Testis (tissue), 2 donors: ENCODE data around the gene MRPL50.

Experiments used
- CTCF ChIP-seq, 3 experiments: fragments of 450-650 bp in 2 of 3; fragments of 200-600 bp in 1 of 3; sonication (generic) in 1 of 3; IDR thresholded peaks; one replicate each; pipeline ENCODE4 v1.5.1; 2016 to 2019; ENCODE audit warnings: antibody characterized with exemption in 3 of 3, mild to moderate bottlenecking in 2 of 3, moderate library complexity in 1 of 3
- POLR2A ChIP-seq: fragments of 450-650 bp; IDR thresholded peaks from one replicate; pipeline ENCODE4 v1.6.1; 2017; ENCODE audit warnings: antibody characterized with exemption, mild to moderate bottlenecking, moderate library complexity

- no peak for TF ChIP-seq CTCF (IDR thresholded peaks at IDR 0.05)
- no peak for TF ChIP-seq POLR2A
Measured at GRCh38 chr9:101440714-101441230, 42.4 kb upstream of the MRPL50 start.
